NCI-H2227 treated with DMSO at 0.1 percent for 48 hours (cell line): Measurements from ENCODE around the gene BCAS3.
"Not testable (repeated sequence)": the region's sequence is repeated elsewhere in the genome, so short reads cannot be mapped to it uniquely, and the experiment has no call there.

Source experiments
- DNase-seq: peaks from one replicate; lab custom pipeline; 2025; lab: John Stamatoyannopoulos, UW

Gene BCAS3

GRCh38 chr17:60798576-60798975 is 120.9 kb downstream of the BCAS3 start:
- no peak for DNase-seq

DNA sequence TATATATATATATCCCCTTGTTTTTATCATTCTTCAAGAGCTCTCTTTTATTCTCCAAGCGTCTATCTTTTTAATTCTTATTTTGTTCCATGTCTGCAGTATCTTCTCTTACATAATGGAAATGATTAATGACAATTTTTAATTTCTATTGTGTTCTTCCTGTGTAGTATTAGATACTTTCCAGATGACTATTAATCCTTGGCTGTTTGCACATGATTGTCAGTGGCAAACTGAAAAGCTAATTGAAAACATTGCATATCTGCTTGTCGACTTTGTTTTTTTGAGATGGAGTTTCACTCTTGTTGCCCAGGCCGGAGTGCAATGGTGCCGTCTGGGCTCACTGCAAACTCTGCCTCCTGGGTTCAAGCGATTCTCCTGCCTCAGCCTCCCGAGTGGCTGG is 124.7 kb downstream of the BCAS3 start:
- DNase-seq = no peak

DNA sequence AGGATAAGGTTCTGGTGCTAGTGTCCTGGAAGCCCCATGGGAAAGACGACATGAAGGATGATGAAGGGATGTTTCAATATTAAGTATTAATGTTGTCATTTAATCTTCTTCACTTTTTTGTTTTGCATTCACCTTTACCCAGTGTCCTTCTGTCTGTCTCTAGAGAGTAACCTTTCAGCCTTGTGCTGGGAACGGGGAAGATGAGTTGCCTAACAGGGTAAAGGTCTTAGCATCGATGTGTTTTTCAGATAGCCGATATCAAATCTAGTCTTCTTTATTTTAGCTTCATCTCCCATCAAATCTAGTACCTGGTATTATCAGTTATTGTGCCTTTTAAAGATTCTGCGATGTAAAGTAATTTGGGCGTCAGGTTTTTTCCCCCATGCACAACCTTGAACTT is 125.4 kb downstream of the BCAS3 start:
- DNase-seq = no peak

- DNase-seq = no peak
Measured at GRCh38 chr17:60804831-60805230, 127.2 kb downstream of the BCAS3 start.

DNA sequence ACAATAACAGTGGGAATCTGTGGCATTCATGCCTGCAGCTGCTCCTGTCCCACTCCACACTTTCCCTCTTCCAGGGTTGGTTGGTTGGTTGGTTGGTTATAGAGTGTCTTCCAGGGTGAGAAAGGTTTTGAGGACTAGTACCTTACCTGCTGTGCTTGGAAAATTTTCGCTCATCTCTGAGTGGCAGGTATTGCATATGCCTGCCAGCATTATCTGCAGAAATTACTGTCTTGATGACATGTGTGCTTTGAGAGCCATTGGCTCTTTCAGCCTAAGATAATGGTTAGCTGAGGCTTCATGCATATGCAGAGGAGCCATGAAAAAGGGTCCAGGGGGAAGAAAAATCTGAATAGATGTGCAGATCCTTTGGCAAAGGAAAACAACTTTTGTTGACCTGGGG is 131.8 kb downstream of the BCAS3 start:
- no peak for DNase-seq

- DNase-seq = not testable (repeated sequence)
Measured at GRCh38 chr17:60814941-60815340, 137.3 kb downstream of the BCAS3 start.

GRCh38 chr17:60817192-60817591 is 139.5 kb downstream of the BCAS3 start:
- no peak for DNase-seq

- no peak for DNase-seq
Measured at GRCh38 chr17:60819447-60820130, 141.9 kb downstream of the BCAS3 start.

GRCh38 chr17:60823515-60823914 is 145.9 kb downstream of the BCAS3 start:
- DNase-seq = no peak

DNA sequence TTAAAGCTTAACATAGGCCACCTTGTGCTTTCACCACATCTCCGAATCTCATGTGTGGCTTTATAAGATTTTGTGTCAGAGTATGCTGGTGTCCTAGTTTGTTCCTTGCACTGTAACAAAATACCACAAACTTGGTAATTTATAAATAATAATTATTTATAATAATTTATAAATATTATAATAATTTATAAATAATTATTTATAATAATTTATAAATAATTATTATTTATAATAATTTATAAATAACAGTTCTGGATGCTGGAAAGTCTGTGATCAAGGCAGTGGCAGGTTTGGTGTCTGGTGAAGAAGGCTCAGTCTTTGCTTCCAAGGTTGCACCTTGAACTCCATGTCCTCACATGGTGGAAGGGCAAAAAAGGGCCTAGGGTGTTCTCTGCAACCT is 147.7 kb downstream of the BCAS3 start:
- no peak for DNase-seq

DNA sequence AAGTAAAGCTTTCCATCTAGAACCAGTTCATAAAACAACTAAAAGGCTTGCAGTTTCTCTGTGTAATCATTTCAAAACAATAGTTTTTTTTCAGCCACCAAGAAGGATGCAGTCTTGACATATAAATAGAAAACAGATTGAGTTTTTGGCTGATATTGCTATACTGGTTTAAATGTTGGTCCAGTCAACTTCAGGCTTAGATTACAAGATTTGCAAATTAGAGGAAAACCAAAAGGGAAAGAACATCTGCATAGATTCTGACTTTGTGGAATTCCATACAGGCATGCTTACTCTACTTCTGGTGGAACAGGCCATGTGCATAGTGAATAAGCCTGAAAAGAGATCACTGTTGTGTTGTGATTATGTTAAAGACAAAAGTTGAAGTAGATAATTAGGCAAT is 150.3 kb downstream of the BCAS3 start:
- DNase-seq = no peak

DNA sequence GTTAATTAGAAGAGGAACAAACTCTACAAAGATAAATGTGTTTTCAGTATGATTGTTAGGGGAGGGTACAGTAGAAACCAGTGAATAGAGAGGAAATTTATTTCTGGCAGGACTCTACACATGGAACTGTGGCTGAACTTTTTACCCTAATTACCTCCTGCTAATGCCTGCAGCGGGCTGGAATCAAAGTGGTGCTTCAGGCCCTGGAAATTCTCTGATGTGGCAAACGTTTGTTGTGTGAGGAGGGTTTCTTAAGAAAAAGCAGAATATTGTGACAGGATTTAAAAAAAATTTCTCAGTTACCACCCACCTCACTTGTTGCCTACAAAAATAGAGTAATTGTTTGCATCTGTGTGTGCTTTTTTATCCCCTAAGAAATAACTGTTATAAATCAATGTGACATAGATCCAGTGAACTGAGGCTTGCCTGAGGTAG is 154.5 kb downstream of the BCAS3 start:
- peak; percentile 52 for DNase-seq

- DNase-seq = no peak
Measured at GRCh38 chr17:60832631-60833030, 155.0 kb downstream of the BCAS3 start.

DNA sequence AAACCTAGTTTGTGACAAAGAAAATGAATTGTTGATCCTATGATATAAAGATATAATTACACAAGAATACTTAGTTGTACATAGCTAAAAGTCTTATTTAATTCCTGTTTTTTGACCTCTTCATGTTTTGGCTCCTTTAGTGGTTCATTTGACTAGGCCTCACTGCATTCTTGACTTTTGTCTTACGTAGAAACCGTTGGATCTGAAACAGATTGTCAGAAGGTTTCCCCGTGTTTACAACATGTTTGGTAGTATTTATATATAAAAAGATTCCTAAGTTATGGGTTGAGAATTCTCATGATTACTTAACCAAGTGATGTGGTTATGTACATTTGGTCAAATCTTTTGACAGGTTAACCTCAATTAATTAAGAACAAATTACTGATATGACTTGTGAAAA is 162.8 kb downstream of the BCAS3 start:
- no peak for DNase-seq

- no peak for DNase-seq
Measured at GRCh38 chr17:60845012-60845411, 167.4 kb downstream of the BCAS3 start.

DNA sequence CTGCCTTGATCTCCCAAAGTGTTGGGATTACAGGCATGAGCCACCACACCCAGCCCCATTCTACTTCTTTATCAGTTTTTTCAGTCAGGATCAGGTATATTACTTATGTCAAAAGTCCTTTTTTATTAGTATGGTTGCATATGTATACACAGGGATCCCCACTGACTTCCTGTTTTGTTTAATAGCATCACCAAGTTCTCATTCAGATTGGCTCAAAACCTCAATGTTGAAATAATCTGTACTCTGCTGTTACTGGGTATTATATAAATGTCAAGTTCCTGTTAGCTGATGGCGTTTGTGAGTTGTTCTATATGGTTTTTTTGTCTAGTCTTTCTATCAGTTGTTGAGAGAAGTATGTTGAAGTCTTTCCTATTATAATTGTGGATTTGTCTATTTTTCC is 168.5 kb downstream of the BCAS3 start:
- no peak for DNase-seq

DNA sequence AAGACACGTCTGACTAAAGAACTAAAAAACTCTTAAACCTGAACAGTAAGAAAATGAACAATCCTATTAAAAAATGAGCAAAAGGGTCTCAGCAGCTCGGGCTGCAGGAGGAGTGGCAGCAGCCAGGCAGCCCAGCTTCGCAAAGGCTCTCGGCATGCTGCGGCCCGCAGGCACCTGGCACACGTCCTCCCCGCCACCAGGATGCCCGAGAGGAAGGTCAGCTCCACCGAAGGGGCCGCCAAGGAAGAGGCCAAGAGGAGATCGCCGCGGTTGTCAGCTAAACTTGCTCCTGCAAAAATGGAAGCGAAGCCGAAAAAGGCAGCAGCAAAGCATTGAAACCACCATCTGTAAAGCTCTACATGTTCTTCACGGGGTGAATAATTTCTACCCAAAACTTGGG is 173.5 kb downstream of the BCAS3 start:
- peak; percentile 31 for DNase-seq

- DNase-seq = no peak
Measured at GRCh38 chr17:60857556-60858080, 180.0 kb downstream of the BCAS3 start.

- no peak for DNase-seq
Measured at GRCh38 chr17:60862482-60862881, 184.8 kb downstream of the BCAS3 start.

DNA sequence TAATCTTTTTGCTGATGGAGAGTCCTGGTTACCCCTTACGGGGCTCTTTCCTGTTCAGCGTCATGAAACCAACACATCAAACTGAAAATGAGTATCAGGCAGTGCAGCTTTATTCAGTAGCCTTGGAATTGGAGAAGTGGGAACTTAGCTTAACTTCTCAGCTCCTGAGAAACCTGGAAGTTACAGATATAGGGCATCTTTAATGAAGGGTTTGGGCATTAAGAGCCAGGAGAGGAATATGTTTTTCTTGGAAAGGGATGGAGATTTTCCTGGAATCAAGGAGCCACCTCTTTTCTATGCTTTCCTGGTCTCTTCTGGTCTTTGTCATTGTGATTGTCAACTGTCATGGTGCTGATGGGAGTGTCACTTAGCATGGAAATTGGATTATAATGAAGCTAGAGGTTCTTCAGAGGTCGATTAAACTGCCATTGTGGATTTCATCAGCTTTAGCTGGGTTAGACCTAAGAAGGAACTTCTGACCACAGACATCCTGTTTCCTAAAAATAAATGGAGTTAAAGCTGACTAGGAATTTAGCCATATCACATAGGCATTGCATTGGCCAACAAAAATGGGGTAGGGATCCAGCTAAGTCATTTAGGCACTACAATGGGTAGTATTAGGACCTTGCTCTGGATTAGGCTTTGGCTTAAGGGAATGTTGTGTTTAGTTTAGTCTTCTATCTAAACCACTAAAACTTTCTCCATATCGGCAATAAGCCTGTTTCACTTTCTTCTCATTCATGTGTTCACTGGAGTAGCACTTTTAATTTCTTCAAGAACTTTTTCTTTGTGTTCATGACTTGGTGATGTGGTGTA is 186.4 kb downstream of the BCAS3 start:
- no peak for DNase-seq

GRCh38 chr17:60864708-60865005 is 187.0 kb downstream of the BCAS3 start:
- DNase-seq = no peak

DNA sequence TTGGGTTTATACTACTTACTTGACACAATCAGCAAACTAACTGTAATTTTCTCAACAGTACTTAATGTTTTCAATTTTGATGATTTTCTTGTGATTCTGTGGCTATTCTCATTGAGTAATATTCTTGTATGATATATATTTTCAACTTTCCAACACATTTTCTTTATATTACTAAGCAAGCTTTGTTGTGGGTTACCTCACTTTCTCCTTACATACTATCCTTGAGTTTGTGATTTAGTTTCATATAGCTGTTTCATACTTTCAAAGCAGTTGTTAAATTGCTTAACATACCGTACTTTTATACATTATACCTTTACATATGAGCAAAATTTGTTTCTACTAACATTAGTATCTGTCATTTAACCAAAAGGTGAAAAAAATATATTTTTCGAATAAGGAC is 197.1 kb downstream of the BCAS3 start:
- DNase-seq = no peak
